Measurements from ENCODE around the gene SETD4. TPM values are rescaled to one million over a fixed set of nuclear protein-coding genes. Genes with fewer than 3 reads are reported as not detected.
A peak's percentile ranks its signal among the peaks of the same experiment; 100 is the strongest.

SETD4 gene
- total RNA-seq, 1 donor from 2014 or later, result 35.9 TPM

DNA sequence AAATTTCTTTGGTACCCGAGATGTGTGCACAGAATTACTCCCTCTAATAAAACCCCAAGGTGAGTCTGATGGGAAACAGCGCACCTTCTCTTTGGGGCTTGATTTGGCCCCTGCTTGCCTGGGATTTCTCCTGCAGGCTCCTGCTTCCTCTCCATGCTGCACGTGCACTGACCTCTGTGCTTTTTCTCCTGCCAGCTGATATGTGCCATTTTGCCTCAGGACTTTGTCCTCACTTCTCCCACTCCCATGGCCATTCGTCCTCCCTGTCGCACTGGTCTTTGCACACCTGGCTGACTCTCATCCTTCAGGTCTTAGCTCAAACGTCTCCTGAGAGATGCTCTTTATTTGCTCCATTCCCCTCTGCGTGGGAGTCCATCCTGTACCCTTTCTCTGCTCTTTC is 10.7 kb upstream of the SETD4 start:
- peaks cover 0 to 14% of the 10 kb centered on the region in 2 donors for H3K36me3 ChIP-seq
- intact Hi-C loops (cut with DNase I), result no loop called here
- peak overlapping the region; percentile 83 to 93 for H3K4me3 ChIP-seq
- TF ChIP-seq, protein P1, sequence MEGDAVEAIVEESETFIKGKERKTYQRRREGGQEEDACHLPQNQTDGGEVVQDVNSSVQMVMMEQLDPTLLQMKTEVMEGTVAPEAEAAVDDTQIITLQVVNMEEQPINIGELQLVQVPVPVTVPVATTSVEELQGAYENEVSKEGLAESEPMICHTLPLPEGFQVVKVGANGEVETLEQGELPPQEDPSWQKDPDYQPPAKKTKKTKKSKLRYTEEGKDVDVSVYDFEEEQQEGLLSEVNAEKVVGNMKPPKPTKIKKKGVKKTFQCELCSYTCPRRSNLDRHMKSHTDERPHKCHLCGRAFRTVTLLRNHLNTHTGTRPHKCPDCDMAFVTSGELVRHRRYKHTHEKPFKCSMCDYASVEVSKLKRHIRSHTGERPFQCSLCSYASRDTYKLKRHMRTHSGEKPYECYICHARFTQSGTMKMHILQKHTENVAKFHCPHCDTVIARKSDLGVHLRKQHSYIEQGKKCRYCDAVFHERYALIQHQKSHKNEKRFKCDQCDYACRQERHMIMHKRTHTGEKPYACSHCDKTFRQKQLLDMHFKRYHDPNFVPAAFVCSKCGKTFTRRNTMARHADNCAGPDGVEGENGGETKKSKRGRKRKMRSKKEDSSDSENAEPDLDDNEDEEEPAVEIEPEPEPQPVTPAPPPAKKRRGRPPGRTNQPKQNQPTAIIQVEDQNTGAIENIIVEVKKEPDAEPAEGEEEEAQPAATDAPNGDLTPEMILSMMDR (IDR thresholded peaks at IDR 0.05), result no peak
- H3K9me3 ChIP-seq, result no peaks in the 10 kb centered on the region
- peaks cover 11 to 12% of the 10 kb centered on the region in 2 donors for H3K4me1 ChIP-seq
- no peak overlapping the region for H3K27ac ChIP-seq
- H3K27me3 ChIP-seq, result no peaks in the 10 kb centered on the region
- DNase-seq (ENCODE audit: low spot score in 2 of 2), result no peak

DNA sequence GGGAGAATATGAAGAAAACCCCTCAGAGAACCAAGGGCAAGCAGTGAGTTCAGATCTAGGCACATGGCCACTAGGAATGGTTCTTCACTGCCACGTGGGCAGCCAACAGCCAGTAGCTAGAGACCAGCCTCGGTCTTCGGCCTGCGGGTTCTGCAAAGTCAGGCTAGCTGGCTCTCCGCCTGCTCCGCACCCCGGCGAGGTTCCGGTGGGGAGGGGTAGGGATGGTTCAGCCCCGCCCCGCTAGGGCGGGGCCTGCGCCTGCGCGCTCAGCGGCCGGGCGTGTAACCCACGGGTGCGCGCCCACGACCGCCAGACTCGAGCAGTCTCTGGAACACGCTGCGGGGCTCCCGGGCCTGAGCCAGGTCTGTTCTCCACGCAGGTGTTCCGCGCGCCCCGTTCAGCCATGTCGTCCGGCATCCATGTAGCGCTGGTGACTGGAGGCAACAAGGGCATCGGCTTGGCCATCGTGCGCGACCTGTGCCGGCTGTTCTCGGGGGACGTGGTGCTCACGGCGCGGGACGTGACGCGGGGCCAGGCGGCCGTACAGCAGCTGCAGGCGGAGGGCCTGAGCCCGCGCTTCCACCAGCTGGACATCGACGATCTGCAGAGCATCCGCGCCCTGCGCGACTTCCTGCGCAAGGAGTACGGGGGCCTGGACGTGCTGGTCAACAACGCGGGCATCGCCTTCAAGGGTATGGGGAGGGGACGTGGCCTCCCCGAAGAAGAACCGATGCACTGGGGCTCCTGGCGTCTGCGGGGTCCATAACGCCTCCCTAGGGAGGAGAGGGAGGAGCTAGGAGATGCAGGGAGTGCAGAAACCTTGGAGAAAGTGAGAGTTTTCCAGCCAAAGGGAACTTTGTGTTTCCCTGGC is 9.6 kb upstream of the SETD4 start, which contains the start of gene CBR1:
Gene CBR1, plus strand, starts transcription at position 312 of the 871 bp plus-strand sequence. Its CDS starts 92 bp downstream, at position 404.
- H3K4me3 ChIP-seq, result peak within 1 kb of the TSS; percentile 83 to 93
- TF ChIP-seq, protein P1 (IDR thresholded peaks at IDR 0.05), result peak in 1 of 3 experiments; percentile 11
- peaks cover 11 to 12% of the 10 kb centered on the region in 2 donors for H3K4me1 ChIP-seq
- H3K27ac ChIP-seq, result peak within 1 kb of the TSS; percentile 75 to 84
- DNase-seq (ENCODE audit: low spot score in 2 of 2), result peak; percentile 82 to 96
- peaks cover 0 to 14% of the 10 kb centered on the region in 2 donors for H3K36me3 ChIP-seq
- H3K27me3 ChIP-seq, result no peaks in the 10 kb centered on the region
- intact Hi-C loops (cut with DNase I), result loop anchor here (10.0 kb wide), 1 partner anchor 1185 kb away; no protein-coding TSS in a partner anchor
- no peaks in the 10 kb centered on the region for H3K9me3 ChIP-seq

DNA sequence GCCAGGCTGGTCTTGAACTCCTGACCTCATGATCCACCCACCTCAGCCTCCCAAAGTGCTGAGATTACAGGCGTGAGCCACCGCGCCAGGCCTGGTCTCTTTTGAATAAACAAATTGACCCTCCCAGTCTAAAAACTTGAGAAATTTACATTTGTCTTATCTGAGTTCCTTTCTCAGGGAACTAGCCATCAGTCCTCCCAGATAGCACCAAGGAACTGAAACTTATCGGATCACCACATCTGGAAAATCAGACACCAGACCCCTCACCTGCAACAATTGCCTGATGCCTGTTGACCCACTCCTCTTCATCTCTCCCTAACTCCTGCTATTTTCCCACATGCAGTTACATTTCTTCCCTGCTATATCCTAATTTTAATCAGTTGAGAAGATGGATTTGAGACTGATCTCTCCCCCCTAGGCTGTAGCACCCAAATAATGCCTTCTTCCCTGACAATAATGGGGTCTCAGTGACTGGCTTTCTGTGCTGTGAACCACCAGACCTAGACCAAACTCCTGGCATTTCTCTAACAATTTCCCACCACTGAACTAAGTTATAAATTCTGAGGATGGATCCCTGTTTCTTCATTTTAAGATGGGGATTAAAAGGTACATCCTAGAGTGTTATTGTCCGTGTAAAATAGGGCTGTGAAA is 8.5 kb upstream of the SETD4 start:
- no peak overlapping the region for H3K4me3 ChIP-seq
- H3K27me3 ChIP-seq, result no peaks in the 10 kb centered on the region
- intact Hi-C loops (cut with DNase I), result loop anchor here (10.0 kb wide), 1 partner anchor 1184 kb away; no protein-coding TSS in a partner anchor
- TF ChIP-seq, protein P1 (IDR thresholded peaks at IDR 0.05), result no peak
- peaks cover 0 to 14% of the 10 kb centered on the region in 2 donors for H3K36me3 ChIP-seq
- H3K27ac ChIP-seq, result peak overlapping the region; percentile 75 to 84
- peaks cover 11 to 12% of the 10 kb centered on the region in 2 donors for H3K4me1 ChIP-seq
- DNase-seq (ENCODE audit: low spot score in 2 of 2), result no peak
- H3K9me3 ChIP-seq, result no peaks in the 10 kb centered on the region

DNA sequence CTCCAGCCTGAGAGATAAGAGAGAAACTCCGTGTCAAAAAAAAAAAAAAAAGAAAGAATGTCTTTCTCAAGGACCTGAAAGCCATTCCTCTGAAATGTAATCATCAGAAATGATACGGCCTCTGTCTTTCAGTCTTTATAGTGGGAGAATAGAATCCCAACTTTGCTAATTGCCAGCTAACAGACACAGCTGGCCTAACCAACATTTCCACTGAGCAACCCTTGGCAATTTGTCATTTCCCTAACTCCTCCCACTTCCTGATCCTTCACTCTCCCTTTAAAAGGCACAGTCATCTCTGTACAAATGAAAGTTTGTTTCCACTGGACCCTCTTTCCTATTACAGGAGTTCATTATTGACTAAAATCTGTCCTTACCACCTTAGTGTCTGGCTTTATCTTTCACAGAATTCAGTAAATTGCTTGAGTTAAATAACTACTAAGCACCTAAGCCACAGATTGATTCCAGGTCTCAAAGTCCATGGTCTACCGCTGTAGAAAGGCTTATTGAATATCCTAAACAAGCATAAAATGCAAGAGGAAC is 5.2 kb upstream of the SETD4 start:
- no peak for DNase-seq (ENCODE audit: low spot score in 2 of 2)
- Histone ChIP-seq H3K27me3 (no peaks in the 10 kb centered on the region), H3K9me3 (no peaks in the 10 kb centered on the region), H3K36me3 (no peaks in the 10 kb centered on the region), H3K27ac (no peak overlapping the region), H3K4me1 (peaks cover 3 to 4% of the 10 kb centered on the region in 2 donors), H3K4me3 (no peak overlapping the region)
- intact Hi-C loops (cut with DNase I), result loop anchor here (10.0 kb wide), 1 partner anchor 1181 kb away; no protein-coding TSS in a partner anchor
- TF ChIP-seq, protein P1 (IDR thresholded peaks at IDR 0.05), result no peak

DNA sequence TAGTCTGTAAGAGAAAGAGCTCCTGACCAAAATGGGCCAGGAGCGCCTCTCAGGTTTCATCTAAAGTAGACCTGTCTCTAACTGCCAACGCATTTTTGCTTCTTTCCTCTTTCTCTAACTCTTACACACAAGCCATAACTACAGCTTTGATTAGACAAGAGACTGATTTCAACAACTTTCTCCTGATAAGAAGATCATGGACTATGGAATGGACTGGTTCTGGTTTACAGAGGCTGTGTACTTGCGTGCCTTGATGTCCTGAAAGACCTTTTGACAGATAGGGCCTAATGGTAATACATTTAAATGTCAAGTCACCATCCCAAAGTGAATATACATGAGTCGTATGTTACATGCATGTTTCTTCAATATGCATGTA is 3.7 kb upstream of the SETD4 start:
- TF ChIP-seq, protein P1 (IDR thresholded peaks at IDR 0.05), result no peak
- Histone ChIP-seq H3K27me3 (no peaks in the 10 kb centered on the region), H3K27ac (no peak overlapping the region), H3K4me1 (peaks cover under 1 to 10% of the 10 kb centered on the region in 2 donors), H3K4me3 (no peak overlapping the region), H3K9me3 (no peaks in the 10 kb centered on the region), H3K36me3 (no peaks in the 10 kb centered on the region)
- intact Hi-C loops (cut with DNase I), result loop anchor here (10.0 kb wide), 1 partner anchor 1179 kb away; no protein-coding TSS in a partner anchor
- DNase-seq (ENCODE audit: low spot score in 2 of 2), result no peak

All from ascending aorta (tissue), 2 donors.